ENCODE results near the gene ASTL.

ASTL gene

GRCh38 chr2:96131152-96131812, 7.0 kb downstream of the ASTL start:
- DNase-seq (ENCODE audit: low spot score) (no peak), FAIRE-seq (no peak)

- no peak for DNase-seq (ENCODE audit: low spot score)
- FAIRE-seq: no peak
These were observed 7.8 kb downstream of the ASTL start for GRCh38 chr2:96130483-96130882.

- no peak for FAIRE-seq
- DNase-seq (ENCODE audit: low spot score): no peak
These were observed 8.7 kb downstream of the ASTL start for GRCh38 chr2:96129528-96130120.

GRCh38 chr2:96128456-96128855, 9.8 kb downstream of the ASTL start:
- FAIRE-seq (no peak), DNase-seq (ENCODE audit: low spot score) (no peak)

GRCh38 chr2:96124406-96125265, 13.7 kb downstream of the ASTL start:
- no peak for FAIRE-seq
- no peak for DNase-seq (ENCODE audit: low spot score)

GRCh38 chr2:96123936-96124335, 14.4 kb downstream of the ASTL start:
- DNase-seq (ENCODE audit: low spot score) (no peak), FAIRE-seq (no peak)

GRCh38 chr2:96123290-96123689, 15.0 kb downstream of the ASTL start:
- no peak for FAIRE-seq
- DNase-seq (ENCODE audit: low spot score): no peak

GRCh38 chr2:96122391-96122790, 15.9 kb downstream of the ASTL start:
- FAIRE-seq: no peak

GRCh38 chr2:96121414-96121813, 16.9 kb downstream of the ASTL start:
- FAIRE-seq (no peak), DNase-seq (ENCODE audit: low spot score) (no peak)

More at GRCh38 chr2:96122391-96122790, 15.9 kb downstream of the ASTL start:
- no peak for DNase-seq (ENCODE audit: low spot score)

- DNase-seq (ENCODE audit: low spot score) (no peak), FAIRE-seq (no peak)
These were observed 17.3 kb downstream of the ASTL start for GRCh38 chr2:96120991-96121390.

GRCh38 chr2:96120091-96120720, 18.1 kb downstream of the ASTL start:
- DNase-seq (ENCODE audit: low spot score): no peak
- no peak for FAIRE-seq

- no peak for DNase-seq (ENCODE audit: low spot score)
- FAIRE-seq: no peak
These were observed 18.9 kb downstream of the ASTL start for GRCh38 chr2:96119389-96119751.

GRCh38 chr2:96118698-96119388, 19.5 kb downstream of the ASTL start:
- DNase-seq (ENCODE audit: low spot score) (no peak), FAIRE-seq (no peak)

- DNase-seq (ENCODE audit: low spot score) (no peak), FAIRE-seq (no peak)
These were observed 20.4 kb downstream of the ASTL start for GRCh38 chr2:96117701-96118588.

- FAIRE-seq (no peak), DNase-seq (ENCODE audit: low spot score) (no peak)
These were observed 21.3 kb downstream of the ASTL start for GRCh38 chr2:96116879-96117533.

GRCh38 chr2:96116424-96116878, 21.9 kb downstream of the ASTL start, which contains the start of gene ADRA2B:
Gene ADRA2B, minus strand, starts transcription at chr2:96116571. Its CDS starts 422 bp downstream, at chr2:96116149.
- DNase-seq (ENCODE audit: low spot score): no peak
- FAIRE-seq: no peak

- DNase-seq (ENCODE audit: low spot score) (no peak), FAIRE-seq (no peak)
These were observed 22.5 kb downstream of the ASTL start for GRCh38 chr2:96115631-96116423.

- FAIRE-seq: no peak
- DNase-seq (ENCODE audit: low spot score): no peak
These were observed 23.3 kb downstream of the ASTL start for GRCh38 chr2:96114903-96115581.
